Measurements from ENCODE around the gene DIP2C. TPM values are rescaled to one million over a fixed set of nuclear protein-coding genes. Genes with fewer than 3 reads are reported as not detected.
"Not testable (repeated sequence)": the region's sequence is repeated elsewhere in the genome, so short reads cannot be mapped to it uniquely, and the experiment has no call there.

The DIP2C gene
- total RNA-seq, 2 donors from 2014 or later, result 21.1 to 23.8 TPM

GRCh38 chr10:397321-398068 lies 292.0 kb downstream of the DIP2C start:
- TF ChIP-seq CTCF (IDR thresholded peaks at IDR 0.05), result no peak
- H3K27me3 ChIP-seq, result no peaks in the 10 kb centered on the region
- H3K36me3 ChIP-seq, result no peaks in the 10 kb centered on the region
- H3K27ac ChIP-seq, result peak overlapping the region; percentile 4 to 31
- H3K4me1 ChIP-seq, result peaks cover 0 to 23% of the 10 kb centered on the region in 2 donors
- DNase-seq (ENCODE audit: low spot score), result peak; percentile 53
- H3K4me3 ChIP-seq, result no peak overlapping the region
- H3K9me3 ChIP-seq, result no peaks in the 10 kb centered on the region

DNA sequence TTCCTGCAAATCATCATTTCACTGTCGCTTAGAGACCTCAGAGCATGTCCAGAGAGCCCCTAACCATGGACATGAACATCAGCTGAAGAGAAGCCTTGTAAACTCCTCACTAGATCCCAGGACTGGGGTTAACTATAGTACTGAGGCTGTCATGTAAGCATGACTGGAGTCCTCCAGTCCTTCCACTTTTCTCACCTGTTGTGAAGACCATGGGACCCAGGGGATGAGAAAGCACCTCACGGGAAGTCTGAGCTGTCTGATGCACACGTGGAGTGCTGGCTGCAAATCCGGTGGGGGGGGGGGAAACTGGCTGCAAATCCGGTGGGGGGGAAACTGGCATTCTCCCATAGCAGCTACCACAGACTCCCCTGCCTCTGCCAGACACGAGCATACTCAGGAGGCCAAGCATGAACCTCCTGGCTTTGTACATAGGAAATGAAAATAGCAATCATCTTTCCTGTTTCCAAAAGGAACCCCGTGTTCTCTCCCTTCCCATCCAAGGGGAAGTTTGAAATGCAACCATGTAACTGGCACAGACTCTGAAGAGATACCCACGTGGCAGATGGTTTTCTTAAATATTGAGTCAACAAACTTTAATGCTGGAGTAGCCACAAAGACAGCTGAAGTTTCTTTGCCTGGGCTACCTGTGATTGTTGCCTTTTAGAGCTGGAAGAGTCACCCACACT lies 292.8 kb downstream of the DIP2C start:
- no peak overlapping the region for H3K4me3 ChIP-seq
- TF ChIP-seq CTCF (IDR thresholded peaks at IDR 0.05), result no peak
- no peaks in the 10 kb centered on the region for H3K9me3 ChIP-seq
- H3K27ac ChIP-seq, result peak overlapping the region; percentile 4 to 66
- H3K27me3 ChIP-seq, result no peaks in the 10 kb centered on the region
- DNase-seq (ENCODE audit: low spot score), result peak; percentile 58
- H3K36me3 ChIP-seq, result no peaks in the 10 kb centered on the region
- peaks cover 0 to 23% of the 10 kb centered on the region in 2 donors for H3K4me1 ChIP-seq

DNA sequence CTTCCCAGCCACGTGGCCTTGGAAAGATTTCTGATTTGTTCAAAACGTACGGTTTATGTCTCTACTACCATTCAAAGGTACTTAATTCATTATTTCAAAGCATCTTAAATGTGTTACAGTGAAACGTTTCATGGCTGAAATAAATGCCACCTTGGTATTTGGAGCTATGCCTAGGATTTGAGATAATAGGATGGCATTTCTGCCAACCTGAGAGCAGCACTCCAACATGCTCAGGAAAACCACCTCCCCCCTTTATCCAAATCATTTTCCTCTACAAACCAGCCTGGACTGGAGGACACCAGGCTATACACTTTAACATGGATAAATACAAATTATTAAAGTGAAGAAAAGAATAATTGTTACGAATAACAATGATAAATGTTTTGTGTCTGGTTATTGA lies 293.4 kb downstream of the DIP2C start:
- Histone ChIP-seq H3K27me3 (no peaks in the 10 kb centered on the region), H3K27ac (peak overlapping the region in 1 of 2 donors; percentile 66), H3K4me1 (peaks cover 0 to 23% of the 10 kb centered on the region in 2 donors), H3K4me3 (no peak overlapping the region), H3K9me3 (no peaks in the 10 kb centered on the region), H3K36me3 (peaks cover 4% of the 10 kb centered on the region)
- TF ChIP-seq CTCF (IDR thresholded peaks at IDR 0.05), result no peak
- DNase-seq (ENCODE audit: low spot score), result no peak

DNA sequence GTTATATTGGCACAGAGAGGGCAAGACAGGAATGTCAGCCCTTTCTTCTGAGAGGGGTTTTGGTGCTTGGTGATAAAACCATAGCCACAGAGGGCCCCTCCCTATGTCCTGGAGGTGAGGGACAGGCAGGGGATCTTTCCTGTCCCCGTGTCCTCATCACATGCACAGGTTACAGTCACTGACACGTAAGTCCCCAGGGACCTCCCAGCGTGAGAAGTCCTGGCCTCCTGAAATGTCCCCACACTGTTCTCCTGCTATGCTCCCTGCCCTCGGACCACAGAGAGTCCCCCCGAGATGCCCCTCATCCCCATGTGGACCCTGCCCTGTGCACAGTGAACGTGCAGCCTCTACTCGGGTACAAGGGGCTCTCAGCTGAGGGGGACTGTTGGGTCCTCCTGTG lies 293.8 kb downstream of the DIP2C start:
- Histone ChIP-seq H3K4me3 (no peak overlapping the region), H3K36me3 (peaks cover 8% of the 10 kb centered on the region), H3K4me1 (peaks cover 0 to 23% of the 10 kb centered on the region in 2 donors), H3K9me3 (no peaks in the 10 kb centered on the region), H3K27me3 (no peaks in the 10 kb centered on the region), H3K27ac (peak overlapping the region; percentile 16 to 66)
- DNase-seq (ENCODE audit: low spot score), result no peak
- TF ChIP-seq CTCF (IDR thresholded peaks at IDR 0.05), result no peak

GRCh38 chr10:394439-395101 lies 294.9 kb downstream of the DIP2C start:
- peak overlapping the region; percentile 51 to 53 for H3K27ac ChIP-seq
- peaks cover 19% of the 10 kb centered on the region for H3K36me3 ChIP-seq
- H3K27me3 ChIP-seq, H3K9me3 ChIP-seq, H3K4me3 ChIP-seq: not testable (repeated sequence)
- peaks cover 0 to 23% of the 10 kb centered on the region in 2 donors for H3K4me1 ChIP-seq
- DNase-seq (ENCODE audit: low spot score), result peak; percentile 58
